Mesothelial cell of epicardium (in vitro differentiated cells): Measurements from ENCODE around the gene ATP2B1. TPM values are rescaled to one million over a fixed set of nuclear protein-coding genes. Genes with fewer than 3 reads are reported as not detected.

Experiments used
- DNase-seq, 2 experiments: peaks; one replicate each; pipeline ENCODE4 v3.0.0; 2021; ENCODE audit warnings: low spot score in 2 of 2; ENCODE audit not compliant: unreplicated experiment in 2 of 2
- H3K27ac Mint-ChIP-seq: 2 replicates; pipeline ENCODE4 v1.8.0; 2021; ENCODE audit warnings: mixed read lengths
- H3K27me3 Mint-ChIP-seq: 2 replicates; pipeline ENCODE4 v1.8.0; 2021; ENCODE audit warnings: low read depth, mixed read lengths
- H3K36me3 Mint-ChIP-seq: 2 replicates; pipeline ENCODE4 v1.8.0; 2021; ENCODE audit warnings: mixed read lengths
- H3K4me1 Mint-ChIP-seq: 2 replicates; pipeline ENCODE4 v1.8.0; 2021; ENCODE audit warnings: mixed read lengths
- H3K4me3 Mint-ChIP-seq: 2 replicates; pipeline ENCODE4 v1.8.0; 2021; ENCODE audit warnings: mild to moderate bottlenecking, moderate library complexity, mixed read lengths
- H3K9me3 Mint-ChIP-seq: 2 replicates; pipeline ENCODE4 v1.8.0; 2021; ENCODE audit warnings: mixed read lengths
- total RNA-seq: library from RNA; stranded (reverse); gene quantifications from 3 replicates; pipeline ENCODE4 v1.2.1, GENCODE V29; 2021
- TF ChIP-seq, protein P1 (sequence below): fragments of 200-600 bp; sonication (generic); IDR thresholded peaks from one replicate; pipeline ENCODE4 v1.5.0; 2021; ENCODE audit warnings: antibody characterized with exemption; ENCODE audit not compliant: unreplicated experiment

The ATP2B1 gene
- total RNA-seq, 1 donor from 2014 or later, result 131 TPM

- Mint-ChIP-seq H3K27ac (no peak overlapping the region), H3K4me3 (no peak overlapping the region), H3K9me3 (no peaks in the 10 kb centered on the region), H3K36me3 (peaks cover 58% of the 10 kb centered on the region), H3K27me3 (no peaks in the 10 kb centered on the region), H3K4me1 (peaks cover 4% of the 10 kb centered on the region)
- DNase-seq, result no peak
- TF ChIP-seq, protein P1, sequence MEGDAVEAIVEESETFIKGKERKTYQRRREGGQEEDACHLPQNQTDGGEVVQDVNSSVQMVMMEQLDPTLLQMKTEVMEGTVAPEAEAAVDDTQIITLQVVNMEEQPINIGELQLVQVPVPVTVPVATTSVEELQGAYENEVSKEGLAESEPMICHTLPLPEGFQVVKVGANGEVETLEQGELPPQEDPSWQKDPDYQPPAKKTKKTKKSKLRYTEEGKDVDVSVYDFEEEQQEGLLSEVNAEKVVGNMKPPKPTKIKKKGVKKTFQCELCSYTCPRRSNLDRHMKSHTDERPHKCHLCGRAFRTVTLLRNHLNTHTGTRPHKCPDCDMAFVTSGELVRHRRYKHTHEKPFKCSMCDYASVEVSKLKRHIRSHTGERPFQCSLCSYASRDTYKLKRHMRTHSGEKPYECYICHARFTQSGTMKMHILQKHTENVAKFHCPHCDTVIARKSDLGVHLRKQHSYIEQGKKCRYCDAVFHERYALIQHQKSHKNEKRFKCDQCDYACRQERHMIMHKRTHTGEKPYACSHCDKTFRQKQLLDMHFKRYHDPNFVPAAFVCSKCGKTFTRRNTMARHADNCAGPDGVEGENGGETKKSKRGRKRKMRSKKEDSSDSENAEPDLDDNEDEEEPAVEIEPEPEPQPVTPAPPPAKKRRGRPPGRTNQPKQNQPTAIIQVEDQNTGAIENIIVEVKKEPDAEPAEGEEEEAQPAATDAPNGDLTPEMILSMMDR, result no peak
Measured at GRCh38 chr12:89603678-89604077, 105.0 kb downstream of the ATP2B1 start.

- Mint-ChIP-seq H3K27me3 (no peaks in the 10 kb centered on the region), H3K27ac (no peak overlapping the region), H3K9me3 (no peaks in the 10 kb centered on the region), H3K4me3 (no peak overlapping the region), H3K4me1 (peaks cover 14% of the 10 kb centered on the region), H3K36me3 (peaks cover 27% of the 10 kb centered on the region)
- TF ChIP-seq, protein P1, result no peak
- no peak for DNase-seq
Measured at GRCh38 chr12:89597770-89598169, 110.9 kb downstream of the ATP2B1 start.

DNA sequence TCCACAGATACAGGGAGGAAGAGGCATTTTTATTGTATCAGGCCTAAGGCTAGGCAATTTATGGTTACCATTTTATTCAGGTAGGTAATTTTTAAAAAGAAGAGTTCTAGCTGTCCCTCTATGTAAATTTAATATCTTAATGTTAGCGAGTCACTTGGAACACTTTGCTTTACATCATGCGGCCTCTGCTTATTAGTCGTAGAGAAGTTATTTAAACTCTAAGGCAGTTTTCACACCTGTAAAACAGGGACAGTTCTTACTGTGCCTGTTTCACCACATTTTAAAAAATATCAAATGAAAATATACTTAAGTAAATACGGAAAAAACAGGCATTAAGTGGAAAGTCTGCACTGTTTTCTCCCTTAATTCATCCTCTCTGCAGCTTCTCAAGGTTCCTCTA, 111.4 kb downstream of the ATP2B1 start:
- no peak overlapping the region for H3K4me3 Mint-ChIP-seq
- peaks cover 14% of the 10 kb centered on the region for H3K4me1 Mint-ChIP-seq
- H3K27ac Mint-ChIP-seq, result no peak overlapping the region

DNA sequence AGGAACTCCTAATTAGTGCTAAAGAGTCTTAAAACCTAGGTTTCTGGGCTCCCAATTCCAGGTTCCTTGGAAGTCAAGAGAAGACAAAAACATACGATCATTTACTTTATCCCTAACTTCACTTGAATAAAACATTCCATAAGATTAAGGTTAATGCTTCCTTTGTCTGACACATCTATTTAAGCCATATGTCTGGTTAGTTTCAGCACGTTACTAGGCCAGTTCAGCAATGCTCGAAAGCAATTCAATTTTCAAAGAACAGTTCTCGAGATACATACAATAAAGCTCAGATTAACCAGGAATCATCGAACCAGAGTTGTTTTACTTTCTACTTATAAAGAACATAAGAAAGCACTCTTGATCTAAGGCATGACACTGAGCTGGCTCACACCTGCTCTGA, 114.8 kb downstream of the ATP2B1 start:
- DNase-seq, result no peak
- no peak overlapping the region for H3K27ac Mint-ChIP-seq
- H3K4me3 Mint-ChIP-seq, result no peak overlapping the region
- peaks cover 10% of the 10 kb centered on the region for H3K4me1 Mint-ChIP-seq
- no peaks in the 10 kb centered on the region for H3K9me3 Mint-ChIP-seq
- H3K36me3 Mint-ChIP-seq, result peaks cover 21% of the 10 kb centered on the region
- H3K27me3 Mint-ChIP-seq, result no peaks in the 10 kb centered on the region
- TF ChIP-seq, protein P1, result no peak

More for the DNA sequence above, 111.4 kb downstream of the ATP2B1 start:
- TF ChIP-seq, protein P1, result no peak
- Mint-ChIP-seq H3K27me3 (no peaks in the 10 kb centered on the region), H3K36me3 (peaks cover 29% of the 10 kb centered on the region), H3K9me3 (no peaks in the 10 kb centered on the region)
- no peak for DNase-seq

- H3K36me3 Mint-ChIP-seq, result peaks cover 17% of the 10 kb centered on the region
- H3K4me3 Mint-ChIP-seq, result no peak overlapping the region
- peaks cover 10% of the 10 kb centered on the region for H3K4me1 Mint-ChIP-seq
- no peaks in the 10 kb centered on the region for H3K27me3 Mint-ChIP-seq
- H3K9me3 Mint-ChIP-seq, result no peaks in the 10 kb centered on the region
- DNase-seq, result no peak
- H3K27ac Mint-ChIP-seq, result peak overlapping the region; percentile 11
- TF ChIP-seq, protein P1, result no peak
Measured at GRCh38 chr12:89593233-89593632, 115.4 kb downstream of the ATP2B1 start.

GRCh38 chr12:89589753-89590152, 118.9 kb downstream of the ATP2B1 start:
- H3K4me1 Mint-ChIP-seq, result peaks cover 10% of the 10 kb centered on the region
- no peak overlapping the region for H3K27ac Mint-ChIP-seq
- H3K9me3 Mint-ChIP-seq, result no peaks in the 10 kb centered on the region
- H3K27me3 Mint-ChIP-seq, result no peaks in the 10 kb centered on the region
- no peak overlapping the region for H3K4me3 Mint-ChIP-seq
- DNase-seq, result no peak
- TF ChIP-seq, protein P1, result no peak
- H3K36me3 Mint-ChIP-seq, result peaks cover 16% of the 10 kb centered on the region
